H1 (cell line): ENCODE measurements around the gene TM2D1.

Experiments
- ATF2 ChIP-seq: IDR thresholded peaks from 2 replicates; pipeline ENCODE4 v1.6.1; 2012; ENCODE audit warnings: low read length, inconsistent platforms
- CTCF ChIP-seq, 3 experiments: IDR thresholded peaks; 1 replicate in 2 of 3; 2 replicates in 1 of 3; pipeline versions ENCODE4 v1.5.1 to v1.6.1; 2011; ENCODE audit warnings: low read length in 3 of 3, mild to moderate bottlenecking in 3 of 3, inconsistent platforms in 2 of 3, low read depth in 1 of 3, moderate library complexity in 1 of 3; ENCODE audit not compliant: insufficient read depth in 1 of 3; ENCODE audit errors: control extremely low read depth in 1 of 3
- MAX ChIP-seq: IDR thresholded peaks from 2 replicates; pipeline ENCODE4 v1.6.1; 2012; ENCODE audit warnings: inconsistent platforms
- RXRA ChIP-seq: IDR thresholded peaks from 2 replicates; pipeline ENCODE4 v1.6.1; 2011; ENCODE audit warnings: low read depth, mild to moderate bottlenecking, low read length, moderate library complexity; ENCODE audit not compliant: insufficient read depth

GRCh38 chr1:61670016-61670415, 54.9 kb downstream of the TM2D1 start:
- TF ChIP-seq RXRA, result no peak
- TF ChIP-seq CTCF (IDR thresholded peaks at IDR 0.05; ENCODE audit: control extremely low read depth in 1 of 3, insufficient read depth in 1 of 3, low read depth in 1 of 3, low read length in 3 of 3), result no peak
- no peak for TF ChIP-seq ATF2
- TF ChIP-seq MAX, result no peak
